Measurements from ENCODE around the gene HEG1.

DNA sequence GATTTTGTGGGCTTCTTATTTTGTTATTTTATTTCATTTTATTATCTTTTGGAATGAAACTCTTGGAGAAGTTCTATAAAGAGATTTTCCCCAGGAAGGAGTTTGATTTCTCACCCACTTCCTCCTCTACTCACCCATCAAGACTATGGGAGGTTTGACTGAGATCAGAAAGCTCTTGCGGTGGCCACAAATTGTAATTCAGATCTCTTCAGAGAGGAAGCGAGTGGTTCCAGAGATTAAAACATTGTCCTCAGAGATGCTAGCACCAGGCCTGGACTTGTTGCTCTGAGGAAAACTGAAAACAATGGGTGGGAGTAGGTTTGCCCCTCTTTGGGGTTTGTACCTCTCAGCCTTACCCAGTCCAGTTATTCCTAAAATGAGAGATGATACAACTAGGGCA is 113.2 kb downstream of the HEG1 start:
- TF ChIP-seq, protein P1, sequence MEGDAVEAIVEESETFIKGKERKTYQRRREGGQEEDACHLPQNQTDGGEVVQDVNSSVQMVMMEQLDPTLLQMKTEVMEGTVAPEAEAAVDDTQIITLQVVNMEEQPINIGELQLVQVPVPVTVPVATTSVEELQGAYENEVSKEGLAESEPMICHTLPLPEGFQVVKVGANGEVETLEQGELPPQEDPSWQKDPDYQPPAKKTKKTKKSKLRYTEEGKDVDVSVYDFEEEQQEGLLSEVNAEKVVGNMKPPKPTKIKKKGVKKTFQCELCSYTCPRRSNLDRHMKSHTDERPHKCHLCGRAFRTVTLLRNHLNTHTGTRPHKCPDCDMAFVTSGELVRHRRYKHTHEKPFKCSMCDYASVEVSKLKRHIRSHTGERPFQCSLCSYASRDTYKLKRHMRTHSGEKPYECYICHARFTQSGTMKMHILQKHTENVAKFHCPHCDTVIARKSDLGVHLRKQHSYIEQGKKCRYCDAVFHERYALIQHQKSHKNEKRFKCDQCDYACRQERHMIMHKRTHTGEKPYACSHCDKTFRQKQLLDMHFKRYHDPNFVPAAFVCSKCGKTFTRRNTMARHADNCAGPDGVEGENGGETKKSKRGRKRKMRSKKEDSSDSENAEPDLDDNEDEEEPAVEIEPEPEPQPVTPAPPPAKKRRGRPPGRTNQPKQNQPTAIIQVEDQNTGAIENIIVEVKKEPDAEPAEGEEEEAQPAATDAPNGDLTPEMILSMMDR (IDR thresholded peaks at IDR 0.05), result no peak
- TF ChIP-seq POLR2A (IDR thresholded peaks at IDR 0.05) (no peak), EP300 (IDR thresholded peaks at IDR 0.05) (no peak)
